ENCODE data around the gene AIFM2.
"Not testable (repeated sequence)": the region's sequence is repeated elsewhere in the genome, so short reads cannot be mapped to it uniquely, and the experiment has no call there.

Gene AIFM2

DNA sequence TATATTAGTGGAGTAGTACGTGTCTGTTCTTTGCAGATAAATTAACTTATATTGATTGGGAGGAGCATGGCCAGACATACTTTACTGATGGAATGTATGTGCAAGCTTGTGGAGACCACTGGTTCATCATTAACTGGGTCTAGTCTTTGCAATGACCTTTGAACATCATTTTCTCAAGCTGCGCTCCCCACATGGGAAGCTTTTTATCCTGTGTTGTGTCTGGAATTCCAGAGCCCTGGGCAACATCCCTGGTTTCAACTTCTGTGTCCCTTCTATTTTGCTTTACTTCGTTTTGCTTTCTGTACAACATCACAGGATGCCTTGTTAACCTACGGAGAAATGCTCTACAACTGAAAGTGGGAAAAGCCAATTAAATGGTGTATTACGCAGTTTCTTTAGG lies 41.7 kb downstream of the AIFM2 start:
- DNase-seq, result no peak

DNA sequence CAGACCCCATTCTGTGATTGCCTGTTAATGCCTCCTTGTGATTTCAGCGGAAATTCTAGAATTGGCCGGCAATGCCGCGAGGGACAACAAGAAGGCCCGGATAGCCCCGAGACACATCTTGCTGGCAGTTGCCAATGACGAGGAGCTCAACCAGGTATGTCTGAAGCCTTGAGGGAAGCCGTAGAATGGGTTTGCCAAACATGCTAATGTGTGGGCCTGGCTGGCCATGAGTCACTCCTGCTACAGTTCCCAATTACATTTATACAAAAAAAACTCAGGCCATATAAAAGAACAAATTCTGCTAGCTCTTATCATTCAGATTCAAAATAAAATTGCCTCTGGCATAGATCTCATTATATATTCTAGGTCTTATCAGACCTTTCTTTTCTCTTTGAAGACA lies 42.6 kb downstream of the AIFM2 start:
- DNase-seq, result no peak

DNA sequence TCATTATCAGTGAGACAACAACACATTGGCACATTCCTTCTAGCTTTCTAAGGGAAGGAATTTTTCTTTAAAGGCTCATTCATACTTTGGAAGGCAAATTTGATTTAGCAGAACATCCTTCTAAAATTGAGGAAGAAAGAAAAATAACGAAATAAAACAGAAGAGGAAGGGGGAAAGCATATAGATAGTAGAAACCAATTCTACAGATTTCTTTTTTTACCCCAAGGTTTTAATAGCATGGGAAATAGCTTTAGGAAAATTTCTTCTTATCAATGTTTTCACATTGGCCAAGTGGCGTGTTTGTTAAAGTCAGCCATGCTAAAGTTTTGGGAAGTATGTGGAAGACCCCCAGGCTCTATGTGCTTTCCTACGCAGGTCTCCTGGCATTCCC lies 44.3 kb downstream of the AIFM2 start:
- DNase-seq, result no peak

DNA sequence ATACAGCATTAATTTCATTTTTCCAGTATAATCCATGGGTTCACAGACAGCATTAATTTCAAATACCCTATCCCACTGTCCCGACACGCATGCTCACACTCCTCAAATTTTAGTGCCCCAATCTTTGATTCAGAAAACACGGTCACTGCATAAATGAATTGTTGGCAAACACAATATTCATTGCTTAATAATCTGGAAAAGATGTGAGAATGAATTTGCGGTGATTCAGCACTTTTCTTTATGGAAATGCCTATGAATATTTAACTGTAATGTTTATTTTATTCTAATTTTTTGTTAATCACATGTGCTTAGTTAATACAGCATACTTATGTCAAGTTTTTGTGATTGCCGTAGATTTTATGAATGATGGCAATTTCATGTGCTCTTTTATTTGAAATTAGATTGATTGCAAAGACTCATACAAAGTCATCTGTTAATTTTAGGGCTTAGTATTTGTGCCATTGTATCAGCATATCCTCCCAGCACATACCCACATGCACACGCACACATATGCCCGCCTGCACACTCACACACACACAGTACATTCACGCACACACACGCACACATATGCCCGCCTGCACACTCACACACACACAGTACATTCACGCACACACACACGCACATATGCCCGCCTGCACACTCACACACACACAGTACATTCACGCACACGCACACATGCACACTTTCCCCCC lies 44.9 kb downstream of the AIFM2 start:
- no peak for DNase-seq

DNA sequence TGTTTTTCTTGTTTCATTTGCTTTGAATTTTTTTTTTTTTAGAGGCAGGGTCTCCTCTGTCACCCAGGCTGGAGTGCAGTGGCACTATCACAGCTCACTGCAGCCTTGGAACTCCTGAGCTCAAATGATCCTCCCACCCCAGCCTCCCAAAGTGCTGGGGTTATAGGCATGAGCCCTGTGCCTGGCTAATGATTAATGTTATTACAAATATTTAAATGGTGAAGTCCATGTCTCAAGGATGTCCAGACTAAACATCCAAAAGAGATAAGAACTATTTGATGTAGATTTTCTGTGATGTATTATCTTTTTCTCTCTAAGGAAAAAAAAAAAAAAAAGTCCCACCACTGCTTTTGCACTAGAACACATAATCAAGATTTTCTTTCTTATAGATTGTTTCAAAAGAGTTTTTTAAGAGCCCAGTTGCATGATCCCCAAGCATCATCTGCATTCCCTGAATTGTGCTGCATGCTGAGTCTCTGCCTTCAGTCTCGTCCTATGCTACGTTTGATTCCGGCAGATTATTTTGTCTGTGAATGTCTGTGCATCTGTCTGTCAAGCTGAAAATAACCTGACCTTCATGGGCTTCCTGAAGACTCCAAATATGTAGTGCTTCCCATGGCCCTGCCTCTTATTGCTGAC lies 46.5 kb downstream of the AIFM2 start:
- no peak for DNase-seq

DNA sequence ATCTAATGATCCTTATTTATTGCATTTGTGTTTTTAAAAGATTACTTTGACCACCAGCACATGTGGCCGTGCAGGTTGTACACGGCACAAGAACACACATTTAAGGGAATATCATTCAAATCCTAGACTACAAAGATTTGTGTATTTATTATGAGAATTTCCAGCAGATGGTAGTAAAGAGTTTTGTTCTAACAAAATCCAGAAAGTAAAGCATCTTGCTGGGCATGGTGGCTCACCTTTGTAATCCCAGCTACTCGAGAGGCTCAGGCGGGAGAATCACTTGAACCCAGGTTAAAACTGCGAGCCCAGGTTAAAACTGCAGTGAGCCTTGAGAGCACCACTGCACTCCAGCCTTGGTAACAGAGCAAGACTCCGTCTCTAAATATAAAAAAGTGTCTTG lies 48.4 kb downstream of the AIFM2 start:
- no peak for DNase-seq

DNA sequence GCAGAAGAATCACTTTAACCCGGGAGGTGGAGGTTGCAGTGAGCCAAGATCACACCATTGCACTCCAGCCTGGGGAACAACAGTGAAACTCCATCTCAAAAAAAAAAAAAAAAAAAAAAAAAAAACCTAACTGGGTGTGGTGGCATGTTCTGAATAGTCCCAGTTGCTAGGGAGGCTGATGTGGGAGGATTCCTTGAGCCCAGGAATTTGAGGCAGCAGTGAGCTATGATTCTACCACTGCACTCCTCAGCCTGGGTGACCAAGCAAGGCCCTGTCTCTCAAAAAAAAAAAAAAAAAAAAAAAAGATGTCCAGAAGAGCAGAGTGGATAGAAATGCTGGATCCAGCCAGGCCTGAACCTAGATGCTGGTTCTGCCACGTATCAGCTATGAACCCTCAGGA lies 51.8 kb downstream of the AIFM2 start:
- not testable (repeated sequence) for DNase-seq

DNA sequence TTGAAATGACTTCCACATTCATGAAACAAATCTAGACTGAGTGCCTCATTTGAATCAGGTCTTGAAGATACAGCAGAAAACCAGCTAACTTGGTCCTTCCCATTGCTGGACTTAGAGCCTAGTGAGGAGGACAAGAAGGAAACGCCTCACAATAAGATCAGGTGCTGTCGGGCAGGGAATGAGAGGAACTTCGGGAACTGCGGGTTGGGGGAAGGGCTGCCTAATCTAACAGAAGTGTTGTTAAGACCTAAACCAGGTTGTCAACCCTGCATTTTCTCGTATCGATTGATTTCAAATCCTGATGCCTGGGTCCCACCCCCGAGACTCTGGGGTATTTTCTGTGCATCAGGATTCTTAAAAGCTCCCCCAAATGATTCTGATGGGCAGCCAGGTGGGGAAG lies 53.7 kb downstream of the AIFM2 start:
- DNase-seq, result no peak

DNA sequence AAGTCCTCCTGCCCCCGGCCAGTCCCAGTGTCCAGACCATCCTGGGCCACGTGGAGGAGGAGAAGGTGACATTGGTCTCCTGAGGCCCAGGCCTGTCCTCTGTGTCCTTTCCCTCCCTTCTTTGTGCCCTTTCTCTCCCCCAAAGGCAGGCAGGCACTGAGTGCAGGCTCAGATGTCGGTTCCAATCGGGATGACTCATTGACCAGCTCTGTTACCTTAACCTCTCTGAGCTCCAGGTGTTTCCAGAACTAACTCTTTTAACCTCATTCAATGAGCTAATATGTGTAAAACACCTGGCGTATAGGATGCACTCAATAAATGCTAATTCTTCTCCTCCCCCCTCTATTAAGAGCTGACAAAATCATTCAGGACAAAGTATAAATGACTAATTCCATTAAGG lies 54.3 kb downstream of the AIFM2 start:
- no peak for DNase-seq

DNA sequence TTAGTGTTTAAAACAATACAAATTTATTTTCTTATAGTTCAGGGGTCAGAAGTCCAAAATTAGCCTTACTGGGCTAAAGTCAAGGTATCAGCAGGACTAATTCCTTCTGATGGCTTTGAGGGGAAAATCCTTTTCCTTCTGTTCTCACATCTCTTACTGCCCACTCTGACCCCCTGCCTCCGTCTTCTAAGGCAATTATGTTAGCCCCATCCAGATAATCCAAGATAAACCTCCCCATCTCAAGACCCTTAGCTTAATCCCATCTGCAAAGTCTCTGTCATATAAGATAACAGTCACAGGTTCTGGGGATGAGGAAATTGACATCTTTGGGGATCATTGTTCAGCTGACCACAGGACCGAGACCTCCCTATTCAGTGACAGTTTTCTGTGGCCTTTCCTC lies 57.7 kb downstream of the AIFM2 start:
- no peak for DNase-seq

DNA sequence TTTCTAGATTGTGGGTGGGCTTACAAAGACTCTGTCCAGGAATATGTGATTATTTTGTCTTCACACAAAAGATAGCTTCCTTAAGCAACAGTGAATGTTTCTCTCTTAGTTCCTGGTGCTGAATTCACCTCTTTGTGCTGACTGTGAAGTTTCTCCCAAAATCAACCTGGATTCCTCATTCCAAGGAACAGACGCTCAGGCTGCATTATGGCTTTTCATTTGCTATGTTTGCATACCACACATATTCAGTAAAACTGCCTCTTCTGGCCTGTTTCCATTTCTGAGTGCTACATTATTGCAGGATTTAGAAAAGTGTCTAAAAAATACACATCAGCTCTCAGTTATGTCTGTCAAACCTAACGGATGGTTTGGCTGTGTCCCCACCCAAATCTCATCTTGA lies 58.5 kb downstream of the AIFM2 start:
- DNase-seq, result no peak

DNA sequence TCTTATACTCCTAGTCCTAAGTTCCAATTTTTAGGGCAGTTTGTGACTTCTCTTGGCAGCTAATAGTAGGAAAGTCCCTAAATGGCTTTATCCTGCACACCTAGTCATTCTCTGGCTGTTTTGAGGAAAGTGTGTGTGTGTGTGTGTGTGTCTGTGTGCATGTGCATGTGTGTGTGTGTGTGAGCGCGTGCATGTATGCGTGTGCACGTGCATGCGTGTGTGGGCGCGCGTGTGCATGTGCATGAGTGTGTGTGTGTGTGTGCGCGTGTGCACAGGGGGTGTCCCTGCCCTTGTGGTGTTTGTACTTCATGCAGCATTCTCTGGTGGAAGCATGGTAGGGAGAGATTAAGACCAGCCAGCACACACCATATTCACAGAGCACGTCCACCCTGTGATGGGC lies 61.8 kb downstream of the AIFM2 start:
- no peak for DNase-seq

DNA sequence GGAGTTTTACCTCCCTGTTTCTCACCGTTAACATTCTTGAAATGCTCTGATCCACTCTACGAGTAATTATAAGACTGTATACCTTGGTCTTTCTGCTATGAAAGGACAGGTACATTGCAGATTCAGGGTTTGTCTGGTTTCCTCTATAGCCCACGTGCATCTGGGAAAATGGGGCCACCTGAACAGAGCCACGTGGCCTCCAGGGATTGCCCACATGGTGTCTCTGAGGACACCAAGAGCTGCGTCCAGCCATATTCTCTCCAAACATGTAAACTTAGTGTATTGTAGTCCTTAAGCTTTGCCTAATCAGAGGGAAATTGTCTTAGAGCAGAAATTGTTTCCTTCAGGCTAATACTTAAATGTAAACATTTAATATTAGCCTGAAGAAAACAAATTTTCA lies 63.3 kb downstream of the AIFM2 start:
- no peak for DNase-seq

DNA sequence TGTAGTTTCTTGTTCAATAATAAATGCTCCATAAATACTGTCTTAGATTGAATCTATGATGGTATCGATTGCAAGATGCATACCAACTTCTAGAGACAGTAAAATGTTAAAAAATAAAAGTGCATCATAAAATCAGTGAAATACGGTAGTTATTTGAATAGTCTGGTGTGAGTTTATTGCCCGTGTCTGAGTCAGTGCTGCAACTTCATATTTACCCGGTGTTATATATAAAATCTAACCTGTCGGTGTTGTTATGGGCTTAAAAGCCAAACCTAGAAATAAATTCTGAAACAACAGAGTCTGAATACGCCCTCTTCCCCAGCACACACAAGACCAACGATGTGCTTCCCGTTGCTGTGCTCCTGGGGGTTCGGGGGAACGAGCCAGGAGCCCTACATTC lies 63.7 kb downstream of the AIFM2 start:
- no peak for DNase-seq

DNA sequence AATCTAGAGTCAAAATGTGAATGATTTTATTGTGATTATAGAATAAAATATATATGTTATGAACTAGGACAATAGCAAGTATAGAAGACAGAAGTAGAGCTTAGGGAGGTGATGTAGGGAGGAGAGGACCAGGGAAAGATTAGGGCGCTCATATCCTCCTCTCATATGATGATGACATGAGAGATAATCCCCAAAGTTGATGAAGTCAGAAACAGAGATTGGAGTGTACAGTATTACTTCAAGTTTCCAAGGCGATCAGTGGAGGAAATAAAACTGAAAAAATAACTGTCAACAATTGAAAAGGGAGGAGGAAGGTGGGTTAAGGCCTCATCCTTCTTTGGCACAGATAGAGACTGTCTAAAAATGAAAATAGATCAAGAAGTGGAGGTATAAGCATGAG lies 65.0 kb downstream of the AIFM2 start:
- no peak for DNase-seq

DNA sequence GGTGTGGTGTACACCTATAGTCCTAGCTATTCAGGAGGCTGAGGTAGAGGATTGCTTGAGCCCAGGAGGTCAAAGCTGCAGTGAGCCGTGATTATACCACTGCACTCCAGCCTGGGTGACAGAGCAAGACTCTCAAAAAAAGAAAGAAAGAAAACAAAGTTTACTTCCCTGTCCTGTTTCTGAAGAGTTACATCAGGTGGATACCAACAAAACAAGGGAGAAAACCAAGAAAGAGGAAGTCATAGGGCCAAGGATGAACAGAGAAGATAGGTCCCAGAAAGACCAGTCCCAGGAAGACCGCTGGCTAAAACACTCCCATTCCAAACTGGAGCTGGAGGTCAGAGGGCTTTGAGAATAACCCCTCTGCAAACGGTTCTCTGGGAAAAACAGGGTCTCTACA lies 66.4 kb downstream of the AIFM2 start:
- no peak for DNase-seq

DNA sequence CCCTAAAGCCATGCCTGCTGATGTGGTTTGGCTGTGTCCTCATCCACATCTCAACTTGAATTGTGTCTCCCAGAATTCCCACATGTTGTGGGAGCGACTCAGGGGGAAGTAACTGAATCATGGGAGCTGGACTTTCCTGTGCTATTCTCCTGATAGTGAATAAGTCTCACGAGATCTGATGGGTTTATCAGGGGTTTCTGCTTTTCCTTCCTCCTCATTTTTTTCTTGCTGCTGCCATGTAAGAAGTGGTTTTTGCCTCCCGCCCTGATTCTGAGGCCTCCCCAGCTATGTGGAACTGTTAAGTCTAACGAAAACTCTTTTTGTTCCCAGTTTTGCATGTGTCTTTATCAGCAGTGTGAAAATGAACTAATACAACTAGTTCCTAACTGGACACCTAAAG lies 68.1 kb downstream of the AIFM2 start:
- no peak for DNase-seq

DNA sequence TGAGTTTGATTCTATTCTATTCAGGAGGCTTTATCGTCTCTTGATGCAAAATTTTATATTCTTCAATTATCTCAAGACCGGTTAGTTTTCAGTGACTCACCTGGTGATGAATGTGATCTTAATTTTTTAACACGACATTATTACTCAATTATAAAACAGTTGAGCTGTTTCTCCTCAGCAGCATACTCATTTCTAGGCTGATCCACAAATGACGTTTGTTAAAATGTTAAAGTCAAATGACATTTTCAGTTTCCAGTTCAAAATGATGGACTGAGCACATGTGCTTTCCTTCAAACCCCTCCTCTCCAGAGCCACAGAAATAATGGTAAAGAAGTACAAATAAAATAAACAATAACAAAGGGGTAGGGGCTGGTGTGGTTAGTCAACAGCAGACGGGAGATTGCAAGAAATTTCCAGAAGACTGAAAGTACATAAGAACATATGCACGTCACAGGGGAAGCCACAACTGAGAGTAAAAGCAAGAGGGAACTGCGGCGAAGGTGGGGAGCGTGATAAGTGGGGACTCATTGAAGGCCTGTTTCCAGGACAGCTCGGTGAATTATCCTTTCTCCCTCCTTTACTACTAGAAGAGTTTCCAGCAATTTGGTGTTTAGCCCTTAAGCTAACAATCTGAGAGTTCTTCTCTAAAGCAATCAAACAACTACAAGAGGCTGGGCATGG lies 69.1 kb downstream of the AIFM2 start:
- DNase-seq, result no peak
